GM04503 (cell line): ENCODE data around the gene SF3B5.
"Not testable (repeated sequence)": the region's sequence is repeated elsewhere in the genome, so short reads cannot be mapped to it uniquely, and the experiment has no call there.

Experiments
- DNase-seq: peaks from one replicate; pipeline ENCODE4 v3.0.0-alpha.2; 2012; ENCODE audit warnings: low read depth

The SF3B5 gene

DNA sequence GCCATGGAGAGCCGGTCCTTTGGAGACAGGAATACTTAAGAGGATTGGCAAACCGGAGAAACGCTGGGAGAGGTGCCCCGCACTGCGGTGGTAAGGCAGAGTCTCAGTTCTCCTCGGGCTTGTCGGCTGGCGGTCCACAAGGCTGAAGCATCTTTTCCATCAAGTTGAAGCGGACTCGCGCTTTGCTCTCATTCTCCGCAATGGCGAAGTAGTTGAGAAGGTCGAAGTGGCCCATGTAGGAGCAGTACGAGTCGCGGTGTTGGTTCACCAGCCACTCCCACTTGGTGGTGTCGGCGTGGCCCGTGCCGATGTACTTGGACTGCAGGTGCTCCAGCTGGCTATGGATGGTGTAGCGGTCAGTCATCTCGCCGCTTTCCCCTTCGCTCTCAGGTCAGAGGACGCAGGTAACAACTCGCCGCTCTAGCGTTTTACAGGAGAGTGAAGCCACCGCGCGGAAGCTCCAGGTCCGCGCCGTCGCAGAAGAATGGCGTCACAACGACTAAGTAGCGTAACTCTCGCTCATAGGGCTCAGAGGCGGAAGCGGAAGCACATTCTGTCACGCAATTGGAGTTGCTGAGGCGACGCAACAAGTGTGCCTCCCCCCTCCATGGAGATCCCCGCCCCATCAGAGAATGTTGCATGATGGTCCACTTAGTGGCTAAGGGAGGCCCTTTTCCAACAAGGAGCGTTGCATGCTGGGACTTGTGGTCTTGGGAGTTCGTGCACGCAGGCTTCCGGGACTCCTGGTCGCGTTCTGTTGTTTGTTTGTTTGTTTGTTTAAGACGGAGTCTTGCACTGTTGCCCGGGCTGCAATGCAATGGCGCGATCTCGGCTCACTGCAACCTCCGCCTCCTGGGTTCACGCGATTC, at the start of gene SF3B5:
TSS of gene SF3B5 (minus strand) at position 440 of the 869 bp plus-strand sequence. CDS start at position 364, 76 bp downstream.
- peak; percentile 99 for DNase-seq

- DNase-seq = no peak
These were observed 49.6 kb upstream of the SF3B5 start for GRCh38 chr6:144144996-144145395.

- no peak for DNase-seq
These were observed 48.5 kb upstream of the SF3B5 start for GRCh38 chr6:144143878-144144277.

GRCh38 chr6:144143106-144143505, 47.7 kb upstream of the SF3B5 start:
- DNase-seq = no peak

DNA sequence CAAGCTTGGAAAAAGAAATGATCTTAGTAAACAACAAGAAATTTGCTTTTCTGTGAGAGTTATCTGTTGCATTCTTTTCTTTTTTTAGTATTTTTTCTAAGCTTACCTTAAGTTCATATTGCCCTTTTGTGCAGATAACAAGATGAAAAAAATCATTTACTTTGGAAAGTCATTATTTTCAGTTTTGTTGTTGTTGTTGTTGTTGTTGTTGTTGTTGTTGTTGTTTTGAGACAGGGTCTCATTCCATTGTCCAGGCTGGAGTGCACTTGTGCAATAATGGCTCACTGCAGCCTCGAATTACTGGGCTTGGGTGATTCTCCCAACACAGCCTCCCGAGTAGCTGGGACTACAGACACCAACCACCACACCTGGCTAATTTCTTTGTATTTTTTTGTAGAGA, 46.1 kb upstream of the SF3B5 start:
- DNase-seq = no peak

DNA sequence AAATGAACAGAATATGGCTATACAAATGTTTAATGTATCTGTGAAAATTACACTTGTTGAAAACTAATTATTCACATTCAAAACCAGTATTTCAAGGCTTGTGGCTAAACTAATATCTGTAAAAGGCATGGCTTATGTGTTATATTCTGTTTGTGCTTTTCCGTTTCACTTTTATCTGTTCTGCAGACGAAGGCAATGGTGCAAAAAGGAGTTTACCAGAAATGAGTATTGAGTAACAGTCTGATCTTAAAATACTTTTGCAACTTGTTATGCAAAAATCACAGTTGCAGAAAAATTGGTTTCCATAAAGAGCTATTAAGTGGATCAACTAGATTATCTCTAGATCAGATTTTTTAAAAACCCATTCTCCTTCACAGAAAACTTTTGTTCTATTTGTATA, 45.5 kb upstream of the SF3B5 start:
- DNase-seq = no peak

GRCh38 chr6:144139817-144140216, 44.4 kb upstream of the SF3B5 start:
- DNase-seq = no peak

GRCh38 chr6:144138542-144138941, 43.2 kb upstream of the SF3B5 start:
- DNase-seq = no peak

- no peak for DNase-seq
These were observed 39.4 kb upstream of the SF3B5 start for GRCh38 chr6:144134737-144135136.

DNA sequence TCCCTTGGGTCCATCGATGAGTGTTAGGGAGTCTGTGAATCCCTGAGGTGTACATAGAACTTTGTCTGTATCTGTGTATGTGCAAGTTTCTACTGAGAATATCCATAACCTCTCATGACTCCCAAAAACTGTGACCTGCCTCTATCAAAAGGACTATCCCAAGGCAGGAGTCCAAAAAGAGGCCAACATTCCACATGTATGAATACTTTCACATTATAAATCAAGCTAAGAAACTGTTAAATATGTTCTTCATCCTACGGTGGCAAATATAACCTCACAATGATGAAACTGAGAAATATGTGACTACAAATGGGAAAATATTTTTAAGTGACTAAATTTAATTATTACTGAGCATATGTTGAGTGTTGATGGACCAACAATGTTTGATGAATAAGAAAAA, 38.8 kb upstream of the SF3B5 start:
- DNase-seq = no peak

GRCh38 chr6:144133225-144133821, 38.0 kb upstream of the SF3B5 start:
- DNase-seq = no peak

DNA sequence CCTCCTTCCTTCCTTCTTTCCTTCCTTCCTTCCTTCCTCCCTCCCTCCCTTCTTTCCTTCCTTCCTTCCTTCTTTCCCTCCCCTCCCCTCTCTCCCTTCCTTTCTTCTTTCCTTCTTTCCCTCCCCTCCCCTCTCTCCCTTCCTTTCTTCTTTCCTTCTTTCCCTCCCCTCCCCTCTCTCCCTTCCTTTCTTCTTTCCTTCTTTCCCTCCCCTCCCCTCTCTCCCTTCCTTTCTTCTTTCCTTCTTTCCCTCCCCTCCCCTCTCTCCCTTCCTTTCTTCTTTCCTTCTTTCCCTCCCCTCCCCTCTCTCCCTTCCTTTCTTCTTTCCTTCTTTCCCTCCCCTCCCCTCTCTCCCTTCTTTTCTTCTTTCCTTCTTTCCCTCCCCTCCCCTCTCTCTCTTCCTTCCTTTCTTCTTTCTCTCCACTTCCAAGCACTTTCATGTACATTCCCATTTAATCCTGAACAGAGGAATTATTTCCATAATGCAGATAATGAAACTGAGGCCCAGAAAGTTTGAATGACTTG, 36.9 kb upstream of the SF3B5 start:
- not testable (repeated sequence) for DNase-seq

GRCh38 chr6:144131248-144131709, 35.9 kb upstream of the SF3B5 start:
- no peak for DNase-seq

DNA sequence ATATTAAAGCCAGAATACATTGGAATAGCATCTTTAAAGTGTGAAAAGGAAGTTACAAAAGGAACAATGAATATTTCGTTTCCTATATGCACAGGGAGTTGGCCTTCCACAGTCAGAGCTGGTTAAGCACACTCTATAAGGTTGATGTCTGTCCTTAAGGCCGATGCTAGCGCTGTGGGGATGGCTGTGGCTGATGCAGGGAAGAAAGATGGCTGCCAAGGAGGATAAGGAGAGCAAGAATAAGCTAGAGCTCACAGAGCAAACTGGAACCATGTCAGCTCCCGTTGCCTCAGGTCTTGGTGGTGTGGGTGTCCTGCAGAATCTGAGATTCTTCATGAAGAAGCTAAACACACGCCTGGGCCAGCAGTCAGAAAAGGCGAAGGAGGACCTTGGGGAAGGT, 34.1 kb upstream of the SF3B5 start:
- DNase-seq = no peak

DNA sequence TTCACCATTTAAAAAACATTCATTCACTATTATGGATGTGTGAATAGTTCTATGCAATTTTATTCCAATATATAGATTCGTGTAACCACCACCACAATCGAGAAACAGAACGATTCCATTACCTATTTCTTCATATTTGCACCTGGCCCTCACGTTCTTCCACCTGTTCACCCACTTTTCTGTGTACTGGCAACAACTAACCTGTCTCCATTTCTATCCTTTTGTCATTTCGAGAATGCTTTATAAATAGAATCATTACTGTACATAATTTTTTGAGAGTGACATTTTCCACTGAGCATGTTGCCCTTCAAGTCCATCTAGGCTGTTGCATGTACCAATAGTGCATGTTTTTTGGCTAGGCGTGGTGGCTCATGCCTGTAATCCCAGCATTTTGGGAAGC, 31.7 kb upstream of the SF3B5 start:
- DNase-seq = no peak

DNA sequence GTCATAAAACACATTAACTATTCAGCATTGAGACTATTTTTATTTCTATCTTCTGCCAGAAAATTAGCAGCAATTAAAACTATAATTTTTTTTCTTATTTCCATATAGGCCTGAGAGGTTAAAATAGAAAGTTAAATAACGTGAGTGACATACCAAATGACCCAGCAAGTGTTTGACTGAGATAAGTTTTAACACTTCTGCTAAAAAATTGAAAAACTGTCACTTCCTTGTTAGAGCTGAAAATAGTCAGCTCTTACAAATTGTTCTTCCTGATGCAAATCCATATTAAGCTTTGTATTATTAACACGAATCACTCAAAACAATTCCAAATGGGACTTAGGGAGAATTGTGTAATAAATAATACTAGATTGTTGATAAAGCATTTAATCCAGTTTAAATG, 28.5 kb upstream of the SF3B5 start:
- no peak for DNase-seq

- DNase-seq = no peak
These were observed 28.0 kb upstream of the SF3B5 start for GRCh38 chr6:144123421-144123820.

DNA sequence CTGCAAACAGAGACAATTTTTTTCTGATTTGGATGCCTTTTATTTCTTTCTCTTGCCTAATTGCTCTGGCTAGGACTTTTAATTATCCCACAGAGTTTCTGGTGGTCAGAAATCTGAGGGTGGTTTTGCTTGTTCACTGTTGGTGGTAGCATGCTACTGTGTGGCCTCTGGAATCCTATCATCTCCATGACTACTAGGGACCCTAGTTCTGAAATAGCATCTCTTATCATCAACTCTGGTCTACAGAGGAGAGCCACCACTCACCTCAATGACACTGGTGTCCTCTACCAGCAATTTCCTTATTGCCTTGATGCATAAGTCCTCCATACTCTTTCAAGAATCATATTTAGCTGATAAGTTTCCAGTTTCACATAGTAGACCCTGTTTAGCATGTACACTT, 27.5 kb upstream of the SF3B5 start:
- DNase-seq = no peak

GRCh38 chr6:144119376-144119775, 24.0 kb upstream of the SF3B5 start:
- no peak for DNase-seq

GRCh38 chr6:144115219-144115618, 19.8 kb upstream of the SF3B5 start:
- no peak for DNase-seq

DNA sequence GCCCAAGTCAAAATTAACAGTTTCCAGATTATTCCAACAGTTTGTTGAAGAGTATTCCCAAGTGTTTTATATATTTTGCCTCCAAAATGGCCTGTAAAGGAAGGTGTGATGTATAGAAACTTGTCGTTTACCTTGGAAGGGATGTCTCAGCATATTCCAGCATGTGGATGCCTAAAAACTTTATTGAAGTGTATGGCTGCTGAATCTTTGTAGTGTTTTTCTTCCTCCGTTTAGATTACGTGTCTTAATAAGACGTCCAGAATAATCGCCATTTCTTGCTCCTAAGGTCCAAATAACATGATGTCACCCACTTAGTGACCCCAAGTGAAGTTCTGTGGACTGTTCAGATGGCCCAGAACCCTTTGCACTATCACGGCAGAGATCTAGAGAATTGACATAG, 18.0 kb upstream of the SF3B5 start:
- DNase-seq = no peak

GRCh38 chr6:144110210-144110609, 14.8 kb upstream of the SF3B5 start:
- DNase-seq = no peak

GRCh38 chr6:144106206-144106605, 10.8 kb upstream of the SF3B5 start:
- no peak for DNase-seq
